ENCODE results near the gene ZNF783.

Gene ZNF783

DNA sequence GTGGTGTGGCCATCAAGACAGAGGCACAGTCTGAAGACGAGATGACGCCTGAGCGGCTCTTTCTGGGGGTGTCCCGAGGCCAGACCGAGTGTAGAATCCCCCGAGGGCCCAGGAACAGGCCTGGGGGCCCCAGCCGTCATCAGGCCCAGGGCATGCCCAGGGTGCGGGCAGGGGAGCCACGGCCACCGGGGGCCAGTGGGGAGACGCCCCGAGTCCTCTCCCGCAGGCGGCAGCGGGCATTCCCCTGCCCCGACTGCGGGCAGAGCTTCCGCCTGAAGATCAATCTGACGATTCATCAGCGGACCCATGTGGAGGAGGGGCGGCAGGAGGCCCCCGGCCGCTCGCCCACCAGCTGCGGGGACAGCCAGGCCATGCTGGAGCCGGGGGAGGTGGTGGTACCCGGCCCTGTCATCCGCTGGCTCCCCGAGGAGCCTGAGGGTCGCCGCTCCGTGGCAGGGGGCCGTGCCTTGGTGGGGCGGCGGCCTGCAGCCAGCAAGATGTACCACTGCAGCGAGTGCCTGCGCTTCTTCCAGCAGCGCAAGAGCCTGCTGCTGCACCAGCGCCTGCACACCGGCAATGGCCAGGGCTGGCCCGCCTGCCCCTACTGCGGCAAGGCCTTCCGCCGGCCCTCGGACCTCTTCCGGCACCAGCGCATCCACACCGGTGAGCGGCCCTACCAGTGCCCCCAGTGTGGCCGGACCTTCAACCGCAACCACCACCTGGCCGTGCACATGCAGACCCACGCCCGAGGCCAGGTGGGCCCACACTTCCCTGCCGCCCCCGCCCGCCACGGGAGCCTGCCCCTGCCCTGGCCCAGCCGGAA is 19.7 kb downstream of the ZNF783 start:
- DNase-seq (ENCODE audit: low read depth, low spot score), result no peak

DNA sequence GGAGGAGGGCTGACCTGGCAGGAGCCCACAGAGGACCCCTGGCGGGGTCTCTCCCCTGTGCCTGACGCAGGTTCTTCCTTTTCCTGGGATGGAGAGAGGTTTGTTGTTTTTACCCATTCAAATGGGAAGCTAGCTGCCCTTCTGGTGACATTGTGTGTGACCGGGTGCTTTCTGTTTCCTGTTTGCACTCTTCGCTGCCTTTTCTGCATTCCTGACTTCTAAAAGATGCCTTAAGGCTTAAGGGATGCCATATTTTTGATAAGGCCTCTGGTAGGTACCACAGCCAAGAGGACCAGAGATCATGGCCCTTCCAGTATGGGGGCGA is 20.3 kb downstream of the ZNF783 start:
- DNase-seq (ENCODE audit: low read depth, low spot score), result no peak

DNA sequence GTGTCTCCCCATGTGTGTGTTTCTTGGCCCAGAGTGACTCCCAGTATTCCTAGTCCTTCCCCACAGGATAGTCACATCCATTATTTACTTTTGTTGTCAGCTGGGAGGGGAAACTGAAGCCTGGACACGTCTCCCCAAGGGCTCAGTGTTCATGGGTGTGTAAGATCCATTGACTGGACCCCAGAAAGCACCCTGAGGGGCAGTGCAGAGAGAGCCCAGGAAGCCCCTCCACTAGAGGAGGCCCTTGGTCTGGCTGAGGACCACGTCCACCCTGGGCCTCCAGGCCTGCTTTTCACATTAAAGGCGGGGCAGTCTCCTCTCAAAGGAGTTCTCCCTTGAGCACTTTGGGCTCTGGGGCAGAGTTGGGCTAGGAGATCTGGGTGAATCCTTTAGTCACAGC is 21.3 kb downstream of the ZNF783 start:
- DNase-seq (ENCODE audit: low read depth, low spot score), result no peak

DNA sequence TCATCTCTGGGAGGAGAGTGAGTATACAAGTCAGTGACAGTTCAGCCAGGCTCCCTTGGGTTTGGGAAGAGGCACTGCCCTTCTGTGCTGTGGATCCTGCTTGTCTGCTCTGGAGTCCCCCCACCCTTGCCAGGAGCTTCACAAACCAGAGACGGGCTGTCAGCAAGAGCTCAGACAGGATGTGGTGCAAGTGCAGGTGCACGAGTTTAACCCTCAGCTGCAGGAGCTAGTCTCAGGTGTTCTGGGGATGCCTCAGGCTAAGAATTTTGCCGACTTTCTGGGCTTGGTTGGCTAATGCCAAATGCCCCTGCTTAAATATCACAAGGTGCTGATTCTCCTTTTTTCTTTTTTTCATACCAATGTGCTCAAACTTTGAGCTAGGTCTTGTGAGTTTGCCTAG is 22.3 kb downstream of the ZNF783 start:
- no peak for DNase-seq (ENCODE audit: low read depth, low spot score)

DNA sequence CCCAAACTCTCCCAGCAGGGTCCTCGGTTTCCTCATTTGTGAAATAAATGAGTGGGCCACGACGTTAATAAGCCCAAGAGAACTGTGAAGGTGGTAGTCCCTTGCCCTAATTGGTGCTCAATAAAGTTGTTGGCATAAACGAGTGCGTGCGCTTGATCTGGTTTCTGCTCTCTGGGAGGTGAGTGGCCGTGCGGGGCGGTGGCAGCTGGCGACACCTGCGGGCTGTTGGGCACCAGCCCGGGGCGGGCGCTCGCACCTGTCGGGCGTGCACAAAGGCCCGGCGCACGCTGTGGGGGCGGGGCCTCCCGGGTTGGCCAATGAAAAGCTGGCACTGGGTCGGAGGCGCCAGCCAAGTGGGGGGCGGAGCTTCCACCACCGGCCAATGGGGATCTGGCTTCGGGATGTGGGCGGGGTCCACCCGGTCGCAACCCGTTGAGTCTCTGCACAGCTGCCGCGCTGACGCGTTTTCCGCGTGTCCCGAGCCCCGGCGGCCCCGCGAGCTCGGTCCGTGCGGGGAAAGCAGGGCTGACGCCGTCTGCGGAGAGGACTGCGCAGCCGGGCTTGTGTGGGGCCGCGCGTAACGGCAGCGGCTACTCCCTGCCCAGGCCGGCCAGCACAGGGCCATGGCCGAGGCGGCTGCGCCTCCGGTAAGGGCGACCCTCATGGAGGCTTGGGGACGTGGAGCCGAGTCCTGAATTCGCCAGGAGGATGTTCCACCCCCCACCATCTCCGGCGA is 23.0 kb downstream of the ZNF783 start:
- peak; percentile 50 for DNase-seq (ENCODE audit: low read depth, low spot score)

DNA sequence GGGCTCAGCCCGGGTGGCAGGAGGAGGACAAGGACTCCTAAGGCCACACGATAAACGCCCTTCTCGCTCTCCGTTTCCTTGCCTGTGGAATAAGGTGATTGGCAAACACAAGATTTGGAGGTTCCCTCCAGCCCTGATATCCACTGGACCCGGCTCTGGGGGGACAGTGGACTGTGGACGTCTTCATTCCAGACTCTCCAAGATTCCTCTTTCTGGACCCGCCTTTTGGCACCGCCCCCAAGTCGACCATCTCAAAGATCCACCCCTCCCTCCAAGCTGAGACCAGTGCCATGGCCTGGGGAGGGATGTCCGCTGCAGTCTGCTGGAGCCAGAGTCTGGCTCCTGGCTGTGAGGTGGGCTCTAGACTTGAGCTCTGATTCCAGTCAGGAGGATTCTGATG is 23.6 kb downstream of the ZNF783 start:
- no peak for DNase-seq (ENCODE audit: low read depth, low spot score)

DNA sequence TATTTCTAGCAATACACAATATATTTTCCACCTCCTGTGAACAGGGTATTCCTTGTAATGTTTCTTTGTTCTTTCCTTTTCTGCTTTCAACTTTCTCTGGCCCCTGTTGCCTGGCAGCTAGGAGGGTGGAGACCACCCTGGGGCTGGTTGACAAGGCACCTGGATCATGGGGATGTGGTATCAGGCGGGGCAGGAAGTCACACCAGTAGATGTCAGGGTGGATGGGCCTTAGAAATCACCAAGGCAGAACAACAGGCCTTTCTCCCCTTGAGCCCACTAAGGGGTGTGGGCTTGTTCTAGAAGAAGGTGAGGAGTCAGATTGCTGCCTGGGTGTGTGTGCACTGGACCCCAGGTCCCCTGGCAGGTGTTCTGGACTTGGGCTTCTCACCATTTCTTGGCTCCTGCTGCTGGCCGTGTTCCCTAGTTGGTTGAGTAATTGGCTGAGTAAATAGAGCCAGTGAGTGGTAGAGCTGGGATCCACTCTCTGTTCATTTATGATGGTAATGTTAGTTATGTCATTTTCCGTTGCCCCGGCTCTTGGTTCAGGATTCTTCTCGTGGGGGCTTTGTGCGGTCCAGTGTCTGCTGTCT is 24.9 kb downstream of the ZNF783 start:
- no peak for DNase-seq (ENCODE audit: low read depth, low spot score)

DNA sequence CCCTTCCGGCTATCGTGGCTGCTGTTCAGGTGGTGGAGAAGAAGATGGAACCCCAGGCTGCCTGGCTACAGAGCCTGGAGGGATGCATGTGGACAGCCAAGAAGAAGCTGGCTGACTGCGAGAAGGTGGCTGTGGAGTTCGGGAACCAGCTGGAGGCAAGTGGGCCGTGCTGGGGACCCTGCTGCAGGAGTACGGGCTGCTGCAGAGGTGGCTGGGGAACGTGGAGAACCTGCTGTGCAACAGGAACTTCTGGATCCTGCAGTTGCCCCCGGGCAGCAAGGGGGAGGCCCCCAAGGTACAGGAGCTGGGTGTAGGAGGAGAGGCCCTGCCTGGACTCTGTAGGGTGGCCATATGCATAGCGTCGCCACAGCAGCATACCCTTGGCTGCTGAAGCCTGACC is 25.6 kb downstream of the ZNF783 start:
- no peak for DNase-seq (ENCODE audit: low read depth, low spot score)

DNA sequence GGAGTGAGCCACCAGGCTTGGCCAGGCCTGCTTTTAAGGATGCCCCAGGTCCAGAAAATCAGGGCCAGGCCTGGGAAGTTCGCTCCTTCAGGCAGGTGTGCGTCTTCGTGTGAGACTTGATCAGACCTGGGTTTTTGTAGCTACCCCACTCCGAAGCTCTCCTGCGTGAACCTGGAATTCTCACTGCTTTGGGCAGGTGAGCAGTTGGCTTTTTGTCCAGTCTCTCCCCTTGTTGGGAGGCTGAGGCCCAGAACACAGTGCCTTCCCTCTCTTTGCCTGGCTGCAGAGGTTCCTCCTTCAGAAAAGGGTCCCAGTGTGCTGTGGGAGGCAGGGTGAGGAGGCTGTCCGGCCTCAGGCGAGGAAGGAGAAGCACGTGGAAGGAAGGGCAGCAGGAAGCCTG is 27.3 kb downstream of the ZNF783 start:
- no peak for DNase-seq (ENCODE audit: low read depth, low spot score)

DNA sequence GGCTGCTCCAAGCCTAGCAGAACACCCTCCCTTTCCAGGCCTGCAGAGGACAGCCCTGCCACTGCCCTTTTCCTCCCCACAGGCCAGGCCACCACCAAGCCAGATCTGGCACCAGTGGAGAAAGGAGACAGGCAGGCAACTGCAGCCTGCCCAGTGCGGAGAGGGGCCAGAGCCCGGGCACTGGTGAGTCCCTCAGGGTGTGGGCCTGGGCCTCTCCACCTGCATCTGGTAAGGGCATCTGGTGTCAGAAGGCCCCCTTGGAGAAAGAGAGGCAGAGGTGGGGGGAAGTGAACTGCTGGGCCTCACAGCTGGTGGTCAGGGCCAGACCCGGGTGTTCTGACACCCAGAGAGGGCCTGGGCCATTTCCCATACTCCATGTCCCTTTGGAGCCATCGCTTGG is 27.9 kb downstream of the ZNF783 start:
- no peak for DNase-seq (ENCODE audit: low read depth, low spot score)

DNA sequence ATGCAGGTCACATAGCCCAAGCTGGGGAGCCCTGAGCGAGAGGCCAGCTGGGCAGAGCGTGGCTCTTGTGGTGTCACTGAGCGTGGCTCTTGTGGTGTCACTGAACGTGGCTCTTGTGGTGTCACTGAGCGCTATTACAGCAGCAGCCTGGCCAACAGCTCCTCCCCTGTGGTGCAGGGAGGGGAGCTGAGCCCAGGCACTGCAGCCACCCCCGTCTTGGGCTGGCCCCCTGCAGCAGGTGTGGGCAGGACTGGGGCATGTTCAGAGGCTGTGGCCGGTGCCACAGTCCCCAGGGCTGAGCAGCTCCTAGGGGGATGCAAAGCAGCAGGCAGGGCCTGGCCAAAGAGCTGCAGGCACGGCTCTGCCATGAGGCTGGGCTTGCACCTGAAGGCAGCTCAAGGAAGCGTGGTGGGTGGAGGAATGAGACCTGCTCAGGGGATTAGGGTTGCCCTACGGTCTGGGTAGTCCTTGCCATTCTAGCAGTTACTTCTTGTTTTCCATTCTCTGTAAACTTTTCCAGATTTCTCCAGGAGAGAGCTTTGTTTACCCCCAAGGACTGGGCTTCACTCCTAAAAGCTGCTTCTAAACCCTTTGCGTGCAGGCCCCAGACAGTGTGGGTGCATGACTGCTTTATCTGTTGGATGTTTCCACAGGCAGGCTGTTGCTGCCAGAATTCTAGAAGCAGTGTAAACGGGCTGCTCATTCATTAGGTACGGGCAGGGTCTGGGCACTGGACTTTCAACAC is 29.2 kb downstream of the ZNF783 start:
- DNase-seq (ENCODE audit: low read depth, low spot score), result no peak

DNA sequence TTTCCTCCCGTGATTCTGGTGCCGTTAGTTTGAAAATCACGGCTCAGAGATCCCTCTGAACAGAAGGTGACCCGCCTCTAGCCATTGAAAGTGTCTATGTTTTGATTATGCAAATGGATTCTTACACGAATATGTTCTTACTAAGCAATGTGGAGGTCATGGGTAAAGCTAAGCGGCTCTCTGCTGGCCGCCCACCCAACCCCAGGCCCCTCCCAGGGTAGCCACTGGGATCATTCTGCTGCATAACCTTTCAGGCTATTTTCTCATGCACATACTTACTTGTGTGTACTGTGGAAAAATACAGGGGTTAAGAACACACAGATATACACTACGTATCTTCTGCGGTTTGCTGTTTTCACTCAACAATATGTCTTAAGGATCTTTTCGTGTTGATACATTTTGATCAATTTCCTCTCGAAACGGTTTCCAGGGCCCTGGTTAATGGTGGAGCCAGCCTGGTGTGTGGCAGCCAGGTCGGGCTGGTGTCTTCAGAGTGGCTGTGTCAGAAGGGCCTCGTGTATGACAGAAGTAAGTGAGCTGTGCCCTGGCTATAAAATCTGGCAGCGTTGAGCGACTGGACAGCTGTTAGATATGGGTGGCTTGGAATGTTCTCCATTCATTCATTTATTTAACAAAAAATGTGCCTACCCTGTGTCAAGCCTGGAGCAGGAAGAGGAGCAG is 29.9 kb downstream of the ZNF783 start:
- no peak for DNase-seq (ENCODE audit: low read depth, low spot score)

DNA sequence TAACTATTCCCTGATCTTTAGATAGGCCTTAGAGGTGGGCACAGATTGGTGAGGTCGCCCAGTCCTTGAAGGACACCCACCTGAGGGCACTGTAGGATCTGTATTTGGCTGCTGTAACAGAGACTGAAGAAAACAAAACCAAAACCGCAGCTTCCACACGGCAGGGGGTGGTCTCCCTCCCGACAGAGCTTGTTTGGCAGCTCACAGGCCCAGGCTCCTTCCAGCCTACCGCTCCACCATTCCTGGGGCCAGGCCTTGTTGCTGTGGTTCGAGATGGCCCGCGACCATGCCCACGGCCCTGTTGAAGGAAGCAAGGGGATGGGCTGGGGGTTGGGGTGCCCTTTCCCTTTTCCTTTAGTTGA is 30.4 kb downstream of the ZNF783 start:
- DNase-seq (ENCODE audit: low read depth, low spot score), result no peak

DNA sequence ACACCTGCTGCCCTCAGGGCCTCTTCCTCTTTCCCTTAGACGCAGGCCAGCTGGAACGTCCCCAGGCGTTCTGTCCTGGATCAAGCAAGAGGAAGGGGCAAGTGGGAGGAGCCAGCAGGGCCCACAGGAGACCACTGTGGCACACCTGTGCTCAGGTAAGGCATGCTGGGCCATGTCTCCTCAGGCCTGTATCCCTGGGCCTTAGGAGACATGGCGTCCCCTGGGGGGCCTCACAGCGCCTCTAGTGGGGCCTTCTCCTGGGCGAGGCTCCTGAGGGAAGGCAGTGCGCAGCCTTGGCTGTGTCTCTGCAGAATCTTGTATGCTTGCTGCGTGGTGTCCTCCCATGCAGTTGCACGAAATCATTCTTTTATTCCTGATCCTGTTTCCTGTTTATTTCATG is 31.3 kb downstream of the ZNF783 start:
- DNase-seq (ENCODE audit: low read depth, low spot score), result no peak

DNA sequence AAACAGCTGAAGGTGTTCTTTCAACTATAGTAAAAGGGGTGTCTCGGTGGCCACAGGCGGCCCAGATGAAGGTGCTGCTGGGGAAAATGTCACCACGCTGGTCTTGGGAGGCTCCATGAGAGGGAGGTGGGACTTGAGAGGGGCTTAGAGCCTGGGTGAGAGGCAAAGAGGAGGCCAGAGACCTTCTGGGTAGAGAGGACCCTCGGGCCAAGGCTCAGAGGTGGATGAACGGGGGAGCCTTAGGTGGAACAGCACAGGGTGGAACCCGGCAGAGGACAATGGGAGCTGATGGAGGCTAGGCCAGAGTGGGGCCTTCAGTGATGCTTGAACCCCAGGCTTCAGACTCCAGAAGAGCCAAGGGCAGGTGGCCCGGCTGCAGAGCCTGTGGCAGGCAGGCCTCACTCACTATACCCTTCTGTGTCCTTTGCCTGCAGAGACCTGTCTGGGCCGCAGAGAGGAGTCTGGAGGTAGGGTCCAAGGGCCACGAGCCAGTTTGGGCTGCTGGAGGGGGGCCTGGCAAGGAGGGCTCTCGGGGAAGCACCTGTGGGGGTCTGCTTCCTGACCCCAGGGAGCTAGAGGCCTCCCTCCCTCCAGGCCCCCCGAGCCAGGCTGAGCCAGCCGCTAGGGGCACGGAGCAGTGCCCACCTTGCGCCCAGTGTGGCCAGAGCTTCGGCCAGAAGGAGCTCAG is 32.1 kb downstream of the ZNF783 start:
- no peak for DNase-seq (ENCODE audit: low read depth, low spot score)

DNA sequence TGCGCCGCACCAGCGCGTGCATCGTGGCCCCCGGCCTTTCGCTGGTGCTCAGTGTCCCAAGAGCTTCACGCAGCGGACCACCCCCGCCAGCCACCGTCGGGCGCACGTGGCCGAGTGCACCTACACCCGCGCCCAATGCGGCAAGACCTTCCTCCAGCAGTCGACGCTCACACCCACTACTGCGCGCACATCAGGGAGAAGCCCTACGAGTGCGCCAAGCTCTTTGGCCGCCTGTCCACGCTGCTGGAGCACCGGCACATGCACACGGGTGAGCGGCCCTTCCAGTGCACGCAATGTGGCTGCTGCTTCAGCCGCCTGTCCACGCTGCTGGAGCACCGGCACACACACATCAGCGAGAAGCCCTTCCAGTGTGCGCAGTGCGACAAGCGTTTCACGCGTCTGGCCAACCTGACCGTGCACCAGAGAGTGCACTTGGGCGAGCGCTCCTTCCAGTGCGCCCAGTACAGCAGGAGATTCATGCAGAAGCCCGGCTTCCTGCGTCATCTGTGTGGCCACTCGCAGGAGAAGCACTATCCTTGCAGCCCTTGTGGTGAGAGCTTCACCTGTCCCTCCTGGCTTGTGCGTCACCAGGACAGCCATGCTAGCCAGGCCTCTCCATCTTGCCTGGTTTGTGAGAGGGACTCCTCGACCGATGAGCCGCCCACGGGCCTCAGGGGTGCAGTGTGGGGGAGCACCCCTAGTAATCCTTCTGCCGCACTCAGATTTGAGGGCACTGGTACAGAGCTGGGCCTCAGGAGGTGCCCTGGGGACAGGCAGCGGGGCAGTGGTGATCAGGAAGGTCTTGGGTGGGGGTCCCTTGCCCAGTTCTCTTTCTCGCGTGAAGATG is 32.9 kb downstream of the ZNF783 start:
- no peak for DNase-seq (ENCODE audit: low read depth, low spot score)

DNA sequence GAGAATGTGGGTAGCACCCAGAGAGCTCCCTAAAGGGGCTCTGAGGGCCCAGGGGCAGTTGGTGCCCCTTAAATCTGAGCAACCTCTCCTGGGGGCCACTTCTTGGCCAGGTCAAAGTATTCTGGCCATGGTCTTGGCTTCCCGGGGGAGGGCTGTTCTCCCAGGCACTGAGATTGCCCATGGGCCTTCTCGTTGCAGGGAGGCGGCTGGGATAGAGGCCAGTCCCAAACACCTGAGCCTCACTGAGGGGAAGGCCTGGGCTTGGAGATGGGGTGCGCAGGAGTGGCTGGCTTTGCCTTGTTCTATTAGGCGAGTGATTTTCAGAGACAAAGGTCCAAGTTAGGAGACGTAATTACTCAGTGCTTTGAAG is 33.5 kb downstream of the ZNF783 start:
- DNase-seq (ENCODE audit: low read depth, low spot score), result no peak

DNA sequence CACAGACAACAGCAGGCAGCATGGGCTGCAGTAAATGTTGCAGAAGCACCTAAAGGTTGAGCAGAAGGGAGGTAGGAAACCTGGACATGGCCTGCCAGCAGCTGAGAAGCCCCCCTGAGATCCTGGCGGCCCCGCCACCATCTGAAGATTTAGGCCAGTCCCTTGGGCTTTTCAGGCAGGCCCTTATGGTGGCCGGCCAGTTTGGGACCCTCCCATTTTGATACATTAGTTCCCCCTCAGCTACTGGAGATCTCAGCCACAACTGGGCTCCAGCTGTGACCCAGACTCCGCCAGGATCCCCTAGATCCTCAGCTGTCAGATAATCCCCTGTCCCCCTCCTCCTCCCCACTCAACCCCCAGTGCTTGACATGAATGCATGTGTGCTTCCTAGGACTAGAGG is 34.4 kb downstream of the ZNF783 start:
- no peak for DNase-seq (ENCODE audit: low read depth, low spot score)

DNA sequence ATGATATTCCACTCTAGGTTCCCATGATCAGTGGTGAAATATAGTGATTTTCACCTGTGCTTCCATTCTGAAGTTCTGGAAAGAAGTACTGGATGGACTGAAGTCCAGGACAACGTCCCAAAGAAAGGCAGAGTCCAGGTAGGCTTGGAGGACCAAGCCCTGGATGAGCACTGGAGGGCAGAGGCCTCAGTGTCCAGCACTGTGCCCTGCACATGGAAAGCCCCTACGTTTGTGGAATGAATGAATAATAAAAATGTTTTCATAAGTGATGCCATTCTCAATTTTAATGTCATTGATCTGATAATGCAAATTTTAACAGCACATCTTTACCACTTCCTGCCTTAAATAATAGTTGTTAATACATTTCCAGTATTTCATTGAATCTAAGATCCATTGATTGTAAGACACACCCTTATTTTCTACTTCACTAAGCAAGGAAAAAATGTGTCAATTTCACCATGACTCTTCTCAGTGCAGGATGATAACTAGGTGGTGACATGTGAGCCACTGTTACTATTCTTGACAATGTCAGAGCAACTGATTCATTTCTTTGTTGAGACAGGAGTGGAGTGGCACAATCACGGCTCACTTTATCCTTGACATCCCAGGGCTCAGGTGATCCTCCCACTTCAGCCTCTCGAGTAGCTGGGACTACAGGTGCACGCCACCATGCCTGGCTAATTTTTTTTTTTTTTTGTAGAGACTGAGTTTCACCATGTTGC is 35.2 kb downstream of the ZNF783 start:
- no peak for DNase-seq (ENCODE audit: low read depth, low spot score)

Measured in brain pericyte (primary cell).